HepG2 (cell line): ENCODE measurements around the gene DHRS4L2. TPM values are rescaled to one million over a fixed set of nuclear protein-coding genes. Genes with fewer than 3 reads are reported as not detected.

ENCODE experiments used
- BRCA1 ChIP-seq: sonication (generic); formaldehyde crosslinking; IDR thresholded peaks from 2 replicates; pipeline ENCODE4 v1.4.0; 2020; ENCODE audit warnings: missing genetic modification reagents
- CEBPB ChIP-seq: IDR thresholded peaks from 2 replicates; pipeline ENCODE4 v1.6.1; 2011; ENCODE audit warnings: low read depth, low read length, improper control_type of control experiment, borderline replicate concordance
- DMAP1 ChIP-seq: IDR thresholded peaks from 2 replicates; pipeline ENCODE4 v1.6.1; 2016
- MBNL3 ChIP-seq: fragments of 250-450 bp; sonication (Bioruptor Pico); conservative IDR thresholded peaks from 2 replicates; pipeline ENCODE4 v1.8.0; 2022; ENCODE audit warnings: mild to moderate bottlenecking, inconsistent platforms
- MIER2 ChIP-seq: IDR thresholded peaks from 2 replicates; pipeline ENCODE4 v1.6.1; 2016; ENCODE audit warnings: missing biosample characterization, missing genetic modification reagents
- NR2F1 ChIP-seq, 2 experiments: fragments of 450-650 bp in 1 of 2; formaldehyde crosslinking in 1 of 2; IDR thresholded peaks; 2 replicates each; pipeline versions ENCODE4 v1.5.0 to v1.6.1; 2016 to 2020; ENCODE audit warnings: mild to moderate bottlenecking in 1 of 2, missing compliant biosample characterization in 1 of 2, missing genetic modification reagents in 1 of 2, moderate library complexity in 1 of 2
- PHB2 ChIP-seq: fragments of 450-650 bp; IDR thresholded peaks from 2 replicates; pipeline ENCODE4 v1.6.1; 2018; ENCODE audit not compliant: partially characterized antibody
- SIX1 ChIP-seq: sonication (generic); formaldehyde crosslinking; IDR thresholded peaks from 2 replicates; pipeline ENCODE4 v1.4.0; 2020; ENCODE audit warnings: missing genetic modification reagents, borderline replicate concordance
- SP2 ChIP-seq: sonication (generic); formaldehyde crosslinking; IDR thresholded peaks from 2 replicates; pipeline ENCODE4 v1.5.1; 2020; ENCODE audit warnings: mild to moderate bottlenecking, missing genetic modification reagents
- YEATS2 ChIP-seq: sonication (generic); formaldehyde crosslinking; IDR thresholded peaks from 2 replicates; pipeline ENCODE4 v1.4.0; 2020; ENCODE audit warnings: missing genetic modification reagents, borderline replicate concordance
- ZBTB3 ChIP-seq: sonication (generic); formaldehyde crosslinking; IDR thresholded peaks from 2 replicates; pipeline ENCODE4 v1.4.0; 2020; ENCODE audit warnings: low read depth, mild to moderate bottlenecking, moderate library complexity, missing genetic modification reagents, borderline replicate concordance
- ZNF549 ChIP-seq: sonication (generic); formaldehyde crosslinking; IDR thresholded peaks from 2 replicates; pipeline ENCODE4 v1.5.0; 2020; ENCODE audit warnings: missing genetic modification reagents
- ZNF552 ChIP-seq: sonication (generic); formaldehyde crosslinking; IDR thresholded peaks from 2 replicates; pipeline ENCODE4 v1.9.0; 2022; ENCODE audit warnings: missing genetic modification reagents, mild to moderate bottlenecking, borderline replicate concordance
- ZNF850 ChIP-seq: sonication (generic); formaldehyde crosslinking; conservative IDR thresholded peaks from 2 replicates; pipeline ENCODE4 v1.9.0; 2021; ENCODE audit warnings: mild to moderate bottlenecking, missing genetic modification reagents
- polyA plus RNA-seq, 8 experiments: library from polyadenylated mRNA; depleted of rRNA in 3 of 8; stranded (reverse) in 7 of 8; unstranded in 1 of 8; fragments of >200 nt; fragmentation: Illumina TruSeq in 4 of 8; extraction: Trizol in 4 of 8; gene quantifications; 2 replicates each; pipeline versions ENCODE4 v1.2.1 to v1.2.3, GENCODE V29; 2011 to 2016; ENCODE audit warnings: low read depth in 4 of 8, missing spikeins in 1 of 8, mixed read lengths in 1 of 8; ENCODE audit not compliant: insufficient read depth in 1 of 8
- total RNA-seq, 5 experiments: library from RNA; depleted of rRNA; stranded (reverse); fragments of >200 nt; fragmentation: Illumina TruSeq; extraction: Trizol; gene quantifications; 2 replicates each; pipeline ENCODE4 v1.2.3, GENCODE V29; 2016; ENCODE audit warnings: low read depth in 1 of 5
- TF ChIP-seq, protein P1 (sequence below): sonication (generic); formaldehyde crosslinking; IDR thresholded peaks from 2 replicates; pipeline ENCODE4 v1.4.0; 2020; ENCODE audit warnings: missing genetic modification reagents
- TF ChIP-seq, protein P2 (sequence below): sonication (generic); formaldehyde crosslinking; IDR thresholded peaks from 2 replicates; pipeline ENCODE4 v1.5.1; 2020; ENCODE audit warnings: mild to moderate bottlenecking, missing genetic modification reagents, moderate library complexity
- TF ChIP-seq, protein P3 (sequence below): sonication (generic); formaldehyde crosslinking; IDR thresholded peaks from 2 replicates; pipeline ENCODE4 v1.8.0; 2022; ENCODE audit warnings: missing genetic modification reagents, mild to moderate bottlenecking, borderline replicate concordance
- TF ChIP-seq, protein P4 (sequence below): sonication (generic); formaldehyde crosslinking; IDR thresholded peaks from 2 replicates; pipeline ENCODE4 v1.9.0; 2021; ENCODE audit warnings: missing genetic modification reagents, borderline replicate concordance

The DHRS4L2 gene
- total and polyA plus RNA-seq, 2 of the 13 experiments (the other 11 are each of a cell fraction or from before 2014, with no cell fraction given) = 24.7 to 38.2 TPM

DNA sequence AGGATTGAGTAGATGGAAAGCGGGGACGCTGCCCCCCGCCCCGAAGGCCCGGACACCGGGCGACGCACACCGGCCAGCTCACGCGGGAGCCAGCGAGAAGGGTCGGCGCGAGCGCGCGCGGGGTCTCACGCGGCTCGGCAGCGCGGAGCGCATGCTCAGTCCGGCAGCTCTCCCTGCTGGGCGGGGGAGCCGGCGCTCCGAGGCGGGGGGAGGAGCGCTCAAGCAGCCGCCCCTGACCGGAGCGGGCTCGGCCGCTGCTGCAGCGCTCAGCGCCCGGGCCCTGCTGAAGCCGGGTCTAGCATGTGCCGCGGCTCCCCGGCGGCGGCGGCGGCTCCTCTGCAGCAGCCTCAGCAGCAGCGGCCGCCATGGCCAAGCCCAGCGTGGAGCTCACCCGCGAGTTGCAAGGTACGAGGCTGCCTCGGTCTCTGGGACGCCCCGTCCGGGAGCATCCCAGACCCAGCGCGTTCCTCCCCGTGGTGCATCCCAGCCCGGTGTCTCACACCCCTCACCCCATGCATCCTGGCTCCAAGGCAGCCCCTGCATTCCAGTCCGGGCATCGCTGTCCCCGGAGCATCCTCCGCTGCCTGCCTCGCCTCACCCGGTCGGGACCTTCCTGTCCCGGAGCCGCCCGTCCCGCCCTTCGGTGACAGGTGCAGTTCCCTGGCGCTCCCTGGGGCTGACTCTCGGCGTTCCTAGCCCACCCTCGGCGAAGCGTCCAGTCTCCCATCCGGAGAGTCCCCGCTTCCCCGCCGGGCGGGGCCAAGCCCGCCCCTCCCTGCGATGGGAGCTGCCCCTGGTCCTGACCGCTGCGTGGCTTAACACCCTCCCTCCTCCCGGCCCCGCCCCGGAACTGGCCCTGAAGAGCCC lies 63.3 kb downstream of the DHRS4L2 start, which contains the start of gene CARMIL3 (continued):
- TF ChIP-seq ZBTB3 (CRISPR knock-in tag) = peak; percentile 82; the same call in 1 of the 2 replicates
- peak; percentile 83; the same call in 1 of the 2 replicates for TF ChIP-seq ZNF552 (CRISPR knock-in tag)
- TF ChIP-seq ZNF549 (CRISPR knock-in tag) = 0 out of 2 replicates have a peak, but pooled peaks have one; percentile 28
- TF ChIP-seq, protein P1, sequence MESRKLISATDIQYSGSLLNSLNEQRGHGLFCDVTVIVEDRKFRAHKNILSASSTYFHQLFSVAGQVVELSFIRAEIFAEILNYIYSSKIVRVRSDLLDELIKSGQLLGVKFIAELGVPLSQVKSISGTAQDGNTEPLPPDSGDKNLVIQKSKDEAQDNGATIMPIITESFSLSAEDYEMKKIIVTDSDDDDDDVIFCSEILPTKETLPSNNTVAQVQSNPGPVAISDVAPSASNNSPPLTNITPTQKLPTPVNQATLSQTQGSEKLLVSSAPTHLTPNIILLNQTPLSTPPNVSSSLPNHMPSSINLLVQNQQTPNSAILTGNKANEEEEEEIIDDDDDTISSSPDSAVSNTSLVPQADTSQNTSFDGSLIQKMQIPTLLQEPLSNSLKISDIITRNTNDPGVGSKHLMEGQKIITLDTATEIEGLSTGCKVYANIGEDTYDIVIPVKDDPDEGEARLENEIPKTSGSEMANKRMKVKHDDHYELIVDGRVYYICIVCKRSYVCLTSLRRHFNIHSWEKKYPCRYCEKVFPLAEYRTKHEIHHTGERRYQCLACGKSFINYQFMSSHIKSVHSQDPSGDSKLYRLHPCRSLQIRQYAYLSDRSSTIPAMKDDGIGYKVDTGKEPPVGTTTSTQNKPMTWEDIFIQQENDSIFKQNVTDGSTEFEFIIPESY (CRISPR knock-in tag) = peak; percentile 49; the same call in 1 of the 2 replicates
- no peak for TF ChIP-seq SIX1
- TF ChIP-seq, protein P2, sequence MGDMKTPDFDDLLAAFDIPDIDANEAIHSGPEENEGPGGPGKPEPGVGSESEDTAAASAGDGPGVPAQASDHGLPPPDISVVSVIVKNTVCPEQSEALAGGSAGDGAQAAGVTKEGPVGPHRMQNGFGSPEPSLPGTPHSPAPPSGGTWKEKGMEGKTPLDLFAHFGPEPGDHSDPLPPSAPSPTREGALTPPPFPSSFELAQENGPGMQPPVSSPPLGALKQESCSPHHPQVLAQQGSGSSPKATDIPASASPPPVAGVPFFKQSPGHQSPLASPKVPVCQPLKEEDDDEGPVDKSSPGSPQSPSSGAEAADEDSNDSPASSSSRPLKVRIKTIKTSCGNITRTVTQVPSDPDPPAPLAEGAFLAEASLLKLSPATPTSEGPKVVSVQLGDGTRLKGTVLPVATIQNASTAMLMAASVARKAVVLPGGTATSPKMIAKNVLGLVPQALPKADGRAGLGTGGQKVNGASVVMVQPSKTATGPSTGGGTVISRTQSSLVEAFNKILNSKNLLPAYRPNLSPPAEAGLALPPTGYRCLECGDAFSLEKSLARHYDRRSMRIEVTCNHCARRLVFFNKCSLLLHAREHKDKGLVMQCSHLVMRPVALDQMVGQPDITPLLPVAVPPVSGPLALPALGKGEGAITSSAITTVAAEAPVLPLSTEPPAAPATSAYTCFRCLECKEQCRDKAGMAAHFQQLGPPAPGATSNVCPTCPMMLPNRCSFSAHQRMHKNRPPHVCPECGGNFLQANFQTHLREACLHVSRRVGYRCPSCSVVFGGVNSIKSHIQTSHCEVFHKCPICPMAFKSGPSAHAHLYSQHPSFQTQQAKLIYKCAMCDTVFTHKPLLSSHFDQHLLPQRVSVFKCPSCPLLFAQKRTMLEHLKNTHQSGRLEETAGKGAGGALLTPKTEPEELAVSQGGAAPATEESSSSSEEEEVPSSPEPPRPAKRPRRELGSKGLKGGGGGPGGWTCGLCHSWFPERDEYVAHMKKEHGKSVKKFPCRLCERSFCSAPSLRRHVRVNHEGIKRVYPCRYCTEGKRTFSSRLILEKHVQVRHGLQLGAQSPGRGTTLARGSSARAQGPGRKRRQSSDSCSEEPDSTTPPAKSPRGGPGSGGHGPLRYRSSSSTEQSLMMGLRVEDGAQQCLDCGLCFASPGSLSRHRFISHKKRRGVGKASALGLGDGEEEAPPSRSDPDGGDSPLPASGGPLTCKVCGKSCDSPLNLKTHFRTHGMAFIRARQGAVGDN (CRISPR knock-in tag) = peak; percentile 95
- TF ChIP-seq ZNF850 = no peak
- 0 out of 2 replicates have a peak, but pooled peaks have one; percentile 11 for TF ChIP-seq MBNL3 (CRISPR knock-in tag)
- TF ChIP-seq PHB2 = no peak
- TF ChIP-seq NR2F1 (CRISPR knock-in tag; IDR thresholded peaks at IDR 0.05) = no peak; a peak in 1 of 4 replicates
- TF ChIP-seq, protein P3, sequence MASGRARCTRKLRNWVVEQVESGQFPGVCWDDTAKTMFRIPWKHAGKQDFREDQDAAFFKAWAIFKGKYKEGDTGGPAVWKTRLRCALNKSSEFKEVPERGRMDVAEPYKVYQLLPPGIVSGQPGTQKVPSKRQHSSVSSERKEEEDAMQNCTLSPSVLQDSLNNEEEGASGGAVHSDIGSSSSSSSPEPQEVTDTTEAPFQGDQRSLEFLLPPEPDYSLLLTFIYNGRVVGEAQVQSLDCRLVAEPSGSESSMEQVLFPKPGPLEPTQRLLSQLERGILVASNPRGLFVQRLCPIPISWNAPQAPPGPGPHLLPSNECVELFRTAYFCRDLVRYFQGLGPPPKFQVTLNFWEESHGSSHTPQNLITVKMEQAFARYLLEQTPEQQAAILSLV (CRISPR knock-in tag) = peak; percentile 84; the same call in 1 of the 2 replicates
- TF ChIP-seq MIER2 (CRISPR knock-in tag) = peak; percentile 98
- peak; percentile 83 for TF ChIP-seq BRCA1 (CRISPR knock-in tag)
- peak; percentile 45 for TF ChIP-seq DMAP1
- TF ChIP-seq, protein P4, sequence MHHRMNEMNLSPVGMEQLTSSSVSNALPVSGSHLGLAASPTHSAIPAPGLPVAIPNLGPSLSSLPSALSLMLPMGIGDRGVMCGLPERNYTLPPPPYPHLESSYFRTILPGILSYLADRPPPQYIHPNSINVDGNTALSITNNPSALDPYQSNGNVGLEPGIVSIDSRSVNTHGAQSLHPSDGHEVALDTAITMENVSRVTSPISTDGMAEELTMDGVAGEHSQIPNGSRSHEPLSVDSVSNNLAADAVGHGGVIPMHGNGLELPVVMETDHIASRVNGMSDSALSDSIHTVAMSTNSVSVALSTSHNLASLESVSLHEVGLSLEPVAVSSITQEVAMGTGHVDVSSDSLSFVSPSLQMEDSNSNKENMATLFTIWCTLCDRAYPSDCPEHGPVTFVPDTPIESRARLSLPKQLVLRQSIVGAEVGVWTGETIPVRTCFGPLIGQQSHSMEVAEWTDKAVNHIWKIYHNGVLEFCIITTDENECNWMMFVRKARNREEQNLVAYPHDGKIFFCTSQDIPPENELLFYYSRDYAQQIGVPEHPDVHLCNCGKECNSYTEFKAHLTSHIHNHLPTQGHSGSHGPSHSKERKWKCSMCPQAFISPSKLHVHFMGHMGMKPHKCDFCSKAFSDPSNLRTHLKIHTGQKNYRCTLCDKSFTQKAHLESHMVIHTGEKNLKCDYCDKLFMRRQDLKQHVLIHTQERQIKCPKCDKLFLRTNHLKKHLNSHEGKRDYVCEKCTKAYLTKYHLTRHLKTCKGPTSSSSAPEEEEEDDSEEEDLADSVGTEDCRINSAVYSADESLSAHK (CRISPR knock-in tag) = peak; percentile 88
- TF ChIP-seq CEBPB = no peak
- peak; percentile 69 for TF ChIP-seq SP2 (CRISPR knock-in tag)
- TF ChIP-seq YEATS2 (CRISPR knock-in tag) = peak; percentile 61
